Dermis blood vessel endothelial cell (primary cell): ENCODE measurements around the gene MXRA8. TPM values are rescaled to one million over a fixed set of nuclear protein-coding genes. Genes with fewer than 3 reads are reported as not detected.

ENCODE experiments used
- DNase-seq: peaks from one replicate; pipeline ENCODE4 v3.0.0; 2010
- total RNA-seq: library from RNA; depleted of rRNA; stranded (reverse); fragments of >200 nt; gene quantifications from 2 replicates; pipeline ENCODE4 v1.2.3, GENCODE V29; 2014

MXRA8 gene
- total RNA-seq, 1 donor from 2014 or later, result 1.7 TPM

- peak; percentile 25 for DNase-seq
Observed at GRCh38 chr1:1306070-1306660, 52.2 kb downstream of the MXRA8 start.

DNA sequence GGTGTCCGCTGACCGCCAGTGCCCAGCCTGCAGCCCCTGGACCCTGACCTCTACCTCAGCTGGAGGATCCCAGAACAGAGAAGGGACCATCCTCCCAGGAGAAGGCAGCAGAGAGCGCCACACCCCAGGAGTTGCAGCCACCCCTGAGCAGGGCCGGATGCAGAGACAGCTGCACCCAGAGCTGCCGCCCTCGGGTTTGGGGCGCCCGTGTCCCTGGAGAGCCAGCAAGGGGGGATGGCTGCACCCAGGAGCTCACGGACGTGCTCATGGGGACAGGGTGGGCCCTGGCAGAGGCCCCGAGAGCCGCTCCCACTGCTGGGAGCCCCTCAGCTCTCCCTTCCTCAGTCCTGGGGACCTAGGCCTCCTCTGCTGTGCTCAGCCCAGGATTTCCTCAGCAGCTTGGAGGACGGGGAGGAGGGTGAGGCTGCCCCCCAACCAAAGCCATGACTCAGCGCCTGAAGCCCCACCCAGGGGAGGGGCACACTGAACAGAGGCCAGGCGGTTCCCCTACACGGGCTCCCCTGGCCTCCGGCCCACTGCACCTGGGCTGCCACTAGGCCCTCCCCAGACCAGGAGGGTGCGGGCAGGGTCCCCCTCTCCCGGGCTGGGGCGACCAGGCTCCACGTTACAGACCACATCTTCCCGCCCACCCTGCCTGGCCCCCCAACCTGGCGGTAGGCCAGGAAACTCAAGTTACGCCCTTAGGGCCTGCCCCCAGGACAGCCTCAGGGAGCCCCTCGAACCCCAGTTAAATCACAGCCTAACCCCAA is 52.9 kb downstream of the MXRA8 start:
- DNase-seq, result peak; percentile 48

DNA sequence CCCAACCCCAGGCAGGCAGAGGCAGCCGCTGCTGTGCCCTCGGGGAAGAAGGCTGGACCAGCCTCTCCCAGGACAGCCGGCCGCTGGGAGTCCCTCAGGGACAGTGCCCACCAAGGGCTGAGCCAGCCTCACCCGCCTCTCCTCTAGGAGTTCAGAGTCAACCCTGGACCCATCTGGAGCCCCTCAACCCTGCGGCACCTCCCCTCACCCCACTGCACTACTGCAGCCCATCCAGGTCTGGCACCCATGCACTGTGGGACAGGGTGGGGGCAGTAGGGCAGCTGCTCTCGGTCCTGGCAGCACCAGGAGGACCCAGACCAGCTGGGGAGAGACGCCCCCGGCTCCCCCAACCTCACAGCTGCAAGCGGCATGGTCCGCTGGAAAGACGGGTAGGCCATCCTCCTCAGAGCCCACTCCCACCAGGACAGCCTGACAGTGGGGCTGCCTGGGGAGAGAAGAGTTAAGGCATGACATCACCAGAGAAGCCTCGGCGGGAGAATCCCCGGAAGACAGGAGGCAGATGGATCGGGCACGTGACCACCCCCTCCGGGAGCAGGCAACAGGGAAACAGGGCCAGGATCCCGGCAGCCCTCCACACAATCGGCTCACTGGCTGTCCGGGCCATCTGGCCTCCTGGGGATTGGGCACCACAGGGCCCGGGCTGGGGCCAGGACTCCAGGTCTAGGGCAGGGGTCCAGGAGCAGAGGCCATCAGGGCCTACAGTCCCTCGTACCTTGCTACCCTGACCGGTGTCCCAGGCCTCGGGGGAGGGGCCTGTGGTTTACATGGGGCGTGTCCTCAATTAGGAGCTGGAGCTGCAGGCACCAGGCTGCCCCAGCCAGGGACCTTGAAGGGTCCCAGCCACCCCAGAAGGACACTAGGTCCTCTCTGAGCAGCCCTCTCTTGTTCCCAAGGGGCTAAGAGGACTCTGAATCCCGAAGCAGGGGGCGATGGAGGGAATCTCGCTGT is 53.7 kb downstream of the MXRA8 start:
- DNase-seq, result peak; percentile 44

DNA sequence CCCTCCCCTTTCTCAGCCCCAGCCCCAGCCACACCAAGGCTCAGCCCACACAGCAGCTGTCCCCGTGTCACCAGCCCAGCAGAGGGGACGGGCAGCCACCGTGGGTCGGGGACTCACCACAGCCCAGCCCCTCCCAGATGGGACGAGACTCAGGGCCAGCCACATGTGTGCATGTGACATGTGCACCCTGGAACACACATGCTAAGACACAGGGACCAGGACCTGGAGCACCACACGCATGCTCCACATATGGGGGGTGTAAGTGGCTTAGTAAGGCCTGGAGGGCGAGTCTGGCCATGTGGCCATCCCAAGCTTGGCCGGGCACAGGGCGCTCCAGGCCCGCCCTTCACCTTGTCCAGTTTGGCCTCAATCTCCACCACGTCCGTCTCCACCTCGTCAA is 54.6 kb downstream of the MXRA8 start:
- no peak for DNase-seq

DNA sequence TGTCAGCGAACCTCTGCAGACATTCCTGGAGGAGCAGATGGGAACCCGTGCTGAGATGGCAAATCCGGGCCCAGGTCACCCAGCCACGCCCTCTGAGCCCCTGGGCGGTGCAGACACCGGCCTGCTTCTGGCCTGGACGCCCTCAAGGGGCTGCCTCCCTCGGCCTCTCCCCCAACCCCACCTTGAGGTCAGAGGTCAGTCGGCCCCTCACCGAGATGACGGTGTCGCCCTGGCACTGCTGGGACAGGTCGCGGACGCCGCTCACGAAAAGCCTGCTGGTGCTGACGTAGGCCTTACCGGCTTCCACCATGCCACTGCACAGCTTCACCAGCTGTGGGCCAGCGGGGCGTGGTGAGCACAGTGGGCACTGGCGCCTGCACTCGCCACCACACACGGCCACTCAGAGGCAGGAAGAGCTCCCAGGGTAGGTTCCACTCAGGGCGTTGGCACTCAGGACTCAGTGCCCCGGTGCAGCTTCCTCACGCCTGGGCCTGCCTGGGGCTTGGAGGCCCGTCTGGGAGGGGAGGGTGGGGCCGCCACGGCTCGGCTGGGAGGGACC is 55.3 kb downstream of the MXRA8 start:
- no peak for DNase-seq

Other genes with a start within 250 kb of the MXRA8 start
- gene C1orf159, start 242.5 kb downstream of the MXRA8 start, total RNA-seq, result 11.4 and 11.7 TPM in 2 replicates
- not detected in 2 replicates for gene TTLL10, start 184.7 kb downstream of the MXRA8 start, total RNA-seq
- gene TNFRSF18, start 152.0 kb downstream of the MXRA8 start, total RNA-seq, result 1.0 TPM in 1 of 2 replicates, not detected in the other
- gene TNFRSF4, start 144.4 kb downstream of the MXRA8 start, total RNA-seq, result 1.8 and 4.8 TPM in 2 replicates
- gene SDF4, start 126.6 kb downstream of the MXRA8 start, total RNA-seq, result 122 and 160 TPM in 2 replicates
- 36.1 and 46.6 TPM in 2 replicates for gene B3GALT6, start 126.3 kb downstream of the MXRA8 start, total RNA-seq
- gene C1QTNF12, start 111.8 kb downstream of the MXRA8 start, total RNA-seq, result 0.17 and 0.56 TPM in 2 replicates
- 57.3 and 62.1 TPM in 2 replicates for gene UBE2J2, start 84.7 kb downstream of the MXRA8 start, total RNA-seq
- 0.14 and 1.0 TPM in 2 replicates for gene SCNN1D, start 78.1 kb downstream of the MXRA8 start, total RNA-seq
- 16.8 and 30.6 TPM in 2 replicates for gene ACAP3, start 50.6 kb downstream of the MXRA8 start, total RNA-seq
- gene PUSL1, start 50.0 kb downstream of the MXRA8 start, total RNA-seq, result 11.1 and 13.7 TPM in 2 replicates
- gene INTS11, start 33.9 kb downstream of the MXRA8 start, total RNA-seq, result 52.8 and 77.5 TPM in 2 replicates
- 21.6 and 33.3 TPM in 2 replicates for gene CPTP, start 33.8 kb downstream of the MXRA8 start, total RNA-seq
- gene TAS1R3, start 27.3 kb downstream of the MXRA8 start, total RNA-seq, result 0.28 and 0.85 TPM in 2 replicates
- gene DVL1, start 9.1 kb downstream of the MXRA8 start, total RNA-seq, result 43.5 and 54.6 TPM in 2 replicates
- gene AURKAIP1, start 16.7 kb upstream of the MXRA8 start, total RNA-seq, result 80.2 and 106 TPM in 2 replicates
- 71.1 and 183 TPM in 2 replicates for gene CCNL2, start 40.8 kb upstream of the MXRA8 start, total RNA-seq
- gene MRPL20, start 48.7 kb upstream of the MXRA8 start, total RNA-seq, result 98.2 and 102 TPM in 2 replicates
- 0.28 and 0.51 TPM in 2 replicates for gene ANKRD65, start 62.7 kb upstream of the MXRA8 start, total RNA-seq
- gene VWA1, start 77.1 kb upstream of the MXRA8 start, total RNA-seq, result 12.7 and 45.3 TPM in 2 replicates
- 0.17 and 1.5 TPM in 2 replicates for gene ATAD3C, start 91.1 kb upstream of the MXRA8 start, total RNA-seq
- gene ATAD3B, start 113.2 kb upstream of the MXRA8 start, total RNA-seq, result 15.0 and 21.7 TPM in 2 replicates
- 29.3 and 59.4 TPM in 2 replicates for gene ATAD3A, start 153.6 kb upstream of the MXRA8 start, total RNA-seq
- gene TMEM240, start 182.1 kb upstream of the MXRA8 start, total RNA-seq, result 1.7 and 2.6 TPM in 2 replicates
- 87.1 and 128 TPM in 2 replicates for gene SSU72, start 216.3 kb upstream of the MXRA8 start, total RNA-seq
- 0.68 and 1.4 TPM in 2 replicates for gene FNDC10, start 241.6 kb upstream of the MXRA8 start, total RNA-seq